ENCODE results near the gene FUZ.

DNA sequence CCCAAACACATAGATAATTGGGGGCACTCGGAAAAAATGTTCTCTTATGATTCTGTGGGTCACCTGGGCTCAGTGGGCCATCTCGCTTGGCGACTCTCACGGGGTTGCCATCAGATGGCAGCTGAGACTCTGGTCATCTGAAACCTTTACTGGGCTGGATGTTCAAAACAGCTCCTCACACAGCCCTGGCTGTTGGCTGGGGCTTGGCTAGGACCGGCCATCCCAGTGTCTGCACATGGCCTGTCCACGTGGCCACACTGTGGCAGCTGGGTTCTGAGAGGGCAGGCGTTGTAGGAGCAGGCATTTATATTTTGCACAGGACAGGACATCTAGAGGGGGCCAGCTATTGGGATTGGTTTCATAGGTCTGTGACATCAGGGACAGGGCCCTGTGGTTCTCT is 20.5 kb upstream of the FUZ start:
- TF ChIP-seq, protein P1, sequence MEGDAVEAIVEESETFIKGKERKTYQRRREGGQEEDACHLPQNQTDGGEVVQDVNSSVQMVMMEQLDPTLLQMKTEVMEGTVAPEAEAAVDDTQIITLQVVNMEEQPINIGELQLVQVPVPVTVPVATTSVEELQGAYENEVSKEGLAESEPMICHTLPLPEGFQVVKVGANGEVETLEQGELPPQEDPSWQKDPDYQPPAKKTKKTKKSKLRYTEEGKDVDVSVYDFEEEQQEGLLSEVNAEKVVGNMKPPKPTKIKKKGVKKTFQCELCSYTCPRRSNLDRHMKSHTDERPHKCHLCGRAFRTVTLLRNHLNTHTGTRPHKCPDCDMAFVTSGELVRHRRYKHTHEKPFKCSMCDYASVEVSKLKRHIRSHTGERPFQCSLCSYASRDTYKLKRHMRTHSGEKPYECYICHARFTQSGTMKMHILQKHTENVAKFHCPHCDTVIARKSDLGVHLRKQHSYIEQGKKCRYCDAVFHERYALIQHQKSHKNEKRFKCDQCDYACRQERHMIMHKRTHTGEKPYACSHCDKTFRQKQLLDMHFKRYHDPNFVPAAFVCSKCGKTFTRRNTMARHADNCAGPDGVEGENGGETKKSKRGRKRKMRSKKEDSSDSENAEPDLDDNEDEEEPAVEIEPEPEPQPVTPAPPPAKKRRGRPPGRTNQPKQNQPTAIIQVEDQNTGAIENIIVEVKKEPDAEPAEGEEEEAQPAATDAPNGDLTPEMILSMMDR (IDR thresholded peaks at IDR 0.05), result no peak
- TF ChIP-seq EZH2 (IDR thresholded peaks at IDR 0.05; ENCODE audit: borderline replicate concordance, insufficient read depth, low read depth, low read length, poor library complexity, severe bottlenecking), result no peak
